OCI-LY7 (cell line): Measurements from ENCODE around the gene MGRN1.

Source experiments
- CTCF ChIP-seq: fragments of 200-600 bp; sonication (generic); conservative IDR thresholded peaks from 2 replicates; pipeline ENCODE4 v1.5.1; 2014; ENCODE audit warnings: mild to moderate bottlenecking, antibody characterized with exemption, low read length, moderate library complexity, mixed read lengths
- EZH2phosphoT487 ChIP-seq: fragments of 200-600 bp; sonication (generic); IDR thresholded peaks from 2 replicates; pipeline ENCODE4 v1.6.1; 2018; ENCODE audit warnings: low read depth, borderline replicate concordance, mild to moderate bottlenecking, mixed run types, antibody characterized with exemption, low read length, moderate library complexity, mixed read lengths

- no peak for TF ChIP-seq CTCF
- TF ChIP-seq EZH2phosphoT487: no peak
These were observed 3.7 kb downstream of the MGRN1 start for GRCh38 chr16:4628283-4628682.
